H1 (cell line): ENCODE data around the gene FGF5. TPM values are rescaled to one million over a fixed set of nuclear protein-coding genes. Genes with fewer than 3 reads are reported as not detected.

Experiments used
- CTCF ChIA-PET: fragments of 300-600 bp; sonication (Branson Sonifier 250); formaldehyde crosslinking; loops from one replicate; lab custom pipeline; 2021; ENCODE audit not compliant: partially characterized antibody; lab: Charles Lee
- POLR2A ChIA-PET: fragments of 300-600 bp; sonication (Branson Sonifier 250); formaldehyde crosslinking; loops from one replicate; lab custom pipeline; 2021; ENCODE audit warnings: inconsistent platforms; ENCODE audit not compliant: partially characterized antibody; lab: Charles Lee
- DNase-seq, 2 experiments: peaks; one replicate each; pipeline versions ENCODE4 v3.0.0 to v3.0.0-alpha.2; 2010 to 2022; ENCODE audit warnings: low spot score in 2 of 2, low read depth in 1 of 2, mixed read lengths in 1 of 2
- FAIRE-seq: peaks from 2 replicates; lab custom pipeline; 2011; peaks lifted over from hg19 to GRCh38; lab: Jason Lieb, UNC
- H2AFZ ChIP-seq: 2 replicates; pipeline ENCODE4 v1.8.1; 2012; ENCODE audit warnings: low read length, inconsistent platforms
- H2AK5ac ChIP-seq: 2 replicates; pipeline ENCODE4 v1.6.1; 2013; ENCODE audit warnings: low read depth, low read length
- H2BK120ac ChIP-seq: replicated peaks from 2 replicates; pipeline ENCODE3; 2013; ENCODE audit warnings: low read depth, low read length, inconsistent platforms
- H2BK12ac ChIP-seq: 2 replicates; pipeline ENCODE4 v1.6.1; 2013; ENCODE audit warnings: low read depth, low read length
- H2BK15ac ChIP-seq: 2 replicates; pipeline ENCODE4 v1.6.1; 2013; ENCODE audit warnings: low read length
- H2BK20ac ChIP-seq: 2 replicates; pipeline ENCODE4 v1.6.1; 2013; ENCODE audit warnings: low read length
- H2BK5ac ChIP-seq: 2 replicates; pipeline ENCODE4 v1.6.1; 2013; ENCODE audit warnings: low read depth, low read length
- H3K14ac ChIP-seq: 2 replicates; pipeline ENCODE4 v1.6.1; 2013; ENCODE audit warnings: inconsistent platforms; ENCODE audit not compliant: insufficient read length
- H3K18ac ChIP-seq: 2 replicates; pipeline ENCODE4 v1.6.1; 2013; ENCODE audit warnings: low read length; ENCODE audit errors: extremely low read depth
- H3K23ac ChIP-seq: 2 replicates; pipeline ENCODE4 v1.6.1; 2013; ENCODE audit warnings: inconsistent platforms; ENCODE audit not compliant: insufficient read length
- H3K23me2 ChIP-seq: 2 replicates; pipeline ENCODE4 v1.6.1; 2013; ENCODE audit warnings: low read depth, low read length
- H3K27ac ChIP-seq: 2 replicates; pipeline ENCODE4 v1.6.1; 2011; ENCODE audit warnings: low read depth, low read length, inconsistent platforms
- H3K27me3 ChIP-seq, 4 experiments: replicated peaks in 1 of 4; 1 replicate in 1 of 4; 2 replicates in 3 of 4; pipeline versions ENCODE4 v1.6.1 to v1.8.1; 2011 to 2013; ENCODE audit warnings: low read length in 3 of 4, mild to moderate bottlenecking in 3 of 4, inconsistent platforms in 2 of 4, mixed read lengths in 2 of 4, moderate library complexity in 1 of 4; ENCODE audit not compliant: control insufficient read depth in 3 of 4, insufficient read depth in 3 of 4; ENCODE audit errors: extremely low read depth in 1 of 4
- H3K36me3 ChIP-seq, 4 experiments: 2 replicates each; pipeline versions ENCODE4 v1.6.1 to v1.8.1; 2011 to 2013; ENCODE audit warnings: mild to moderate bottlenecking in 4 of 4, low read length in 3 of 4, moderate library complexity in 2 of 4, control low read depth in 1 of 4, inconsistent platforms in 1 of 4; ENCODE audit not compliant: insufficient read depth in 4 of 4, control insufficient read depth in 2 of 4
- H3K4ac ChIP-seq: replicated peaks from 2 replicates; pipeline ENCODE3; 2013; ENCODE audit warnings: low read length, low read depth, mixed read lengths, inconsistent platforms; ENCODE audit not compliant: insufficient read length
- H3K4me1 ChIP-seq, 4 experiments: replicated peaks in 1 of 4; 1 replicate in 1 of 4; 2 replicates in 3 of 4; pipeline versions ENCODE4 v1.6.1 to v1.8.1; 2011 to 2013; ENCODE audit warnings: low read length in 3 of 4, inconsistent platforms in 2 of 4, mixed read lengths in 1 of 4; ENCODE audit not compliant: insufficient read depth in 4 of 4, control insufficient read depth in 3 of 4
- H3K4me2 ChIP-seq, 2 experiments: 2 replicates each; pipeline versions ENCODE4 v1.6.1 to v1.8.1; 2011 to 2013; ENCODE audit warnings: low read depth in 2 of 2, low read length in 2 of 2, control low read depth in 1 of 2, inconsistent platforms in 1 of 2, mild to moderate bottlenecking in 1 of 2; ENCODE audit not compliant: insufficient read depth in 1 of 2
- H3K4me3 ChIP-seq, 4 experiments: fragments of 200-600, 300-600 bp in 1 of 4; sonication (generic), shearing (Covaris generic), sonication (Bioruptor Twin) in 1 of 4; 2 replicates each; pipeline versions ENCODE4 v1.5.1 to v1.8.1; 2011 to 2016; ENCODE audit warnings: low read length in 4 of 4, low read depth in 3 of 4, control low read depth in 2 of 4, inconsistent platforms in 2 of 4, mild to moderate bottlenecking in 2 of 4, mixed read lengths in 1 of 4, moderate library complexity in 1 of 4; ENCODE audit not compliant: insufficient read depth in 2 of 4; ENCODE audit errors: extremely low read depth in 1 of 4
- H3K56ac ChIP-seq: replicated peaks from 2 replicates; pipeline ENCODE3; 2013; ENCODE audit warnings: low read depth, mild to moderate bottlenecking, mixed read lengths, low read length, inconsistent platforms; ENCODE audit not compliant: insufficient read length
- H3K79me1 ChIP-seq: 2 replicates; pipeline ENCODE4 v1.6.1; 2013; ENCODE audit warnings: low read depth, low read length, control low read depth
- H3K79me2 ChIP-seq, 2 experiments: 2 replicates each; pipeline versions ENCODE4 v1.6.1 to v1.8.1; 2012 to 2013; ENCODE audit warnings: low read length in 2 of 2, mild to moderate bottlenecking in 2 of 2, inconsistent platforms in 1 of 2; ENCODE audit not compliant: insufficient read depth in 2 of 2, control insufficient read depth in 1 of 2
- H3K9ac ChIP-seq, 4 experiments: replicated peaks in 1 of 4; 1 replicate in 1 of 4; 2 replicates in 3 of 4; pipeline versions ENCODE4 v1.6.1 to v1.8.1; 2011 to 2013; ENCODE audit warnings: low read depth in 3 of 4, low read length in 3 of 4, control low read depth in 2 of 4, mild to moderate bottlenecking in 2 of 4, moderate library complexity in 2 of 4, inconsistent platforms in 1 of 4; ENCODE audit errors: extremely low read depth in 1 of 4
- H3K9me3 ChIP-seq, 2 experiments: 2 replicates each; pipeline versions ENCODE4 v1.6.1 to v1.8.1; 2012 to 2013; ENCODE audit warnings: mild to moderate bottlenecking in 2 of 2, moderate library complexity in 2 of 2, control low read depth in 1 of 2, inconsistent platforms in 1 of 2, low read depth in 1 of 2, low read length in 1 of 2, mixed read lengths in 1 of 2; ENCODE audit not compliant: insufficient read depth in 2 of 2
- H4K20me1 ChIP-seq, 2 experiments: replicated peaks in 1 of 2; 2 replicates each; pipeline versions ENCODE3 to v1.8.1; 2011 to 2013; ENCODE audit warnings: inconsistent platforms in 2 of 2, low read length in 2 of 2, mild to moderate bottlenecking in 1 of 2; ENCODE audit not compliant: insufficient read depth in 2 of 2, control insufficient read depth in 1 of 2
- H4K5ac ChIP-seq: 2 replicates; pipeline ENCODE4 v1.6.1; 2013; ENCODE audit warnings: low read length, low read depth, mixed read lengths, inconsistent platforms; ENCODE audit not compliant: insufficient read length
- H4K8ac ChIP-seq: 2 replicates; pipeline ENCODE4 v1.8.0; 2013; ENCODE audit warnings: mild to moderate bottlenecking, moderate library complexity, low read length, inconsistent platforms; ENCODE audit not compliant: insufficient read depth; ENCODE audit errors: extremely low read depth
- H4K91ac ChIP-seq: replicated peaks from 2 replicates; pipeline ENCODE3; 2013; ENCODE audit warnings: low read length, mixed read lengths, inconsistent platforms; ENCODE audit not compliant: insufficient read length
- ATF3 ChIP-seq: IDR thresholded peaks from 2 replicates; pipeline ENCODE4 v1.6.1; 2011; ENCODE audit warnings: low read depth, mild to moderate bottlenecking, low read length; ENCODE audit not compliant: insufficient read depth
- BCL11A ChIP-seq, 2 experiments: IDR thresholded peaks; one replicate each; pipeline ENCODE4 v1.6.1; 2011; ENCODE audit warnings: low read depth in 2 of 2, low read length in 2 of 2, mild to moderate bottlenecking in 2 of 2
- BRCA1 ChIP-seq: IDR thresholded peaks from 2 replicates; pipeline ENCODE4 v1.6.1; 2012; ENCODE audit warnings: low read depth, low read length, improper control_type of control experiment
- CBX5 ChIP-seq: fragments of 300-800, 300-1000 bp; sonication (generic); IDR thresholded peaks from 2 replicates; pipeline ENCODE4 v1.7.1; 2016; ENCODE audit warnings: antibody characterized with exemption, low read length, low read depth
- CBX8 ChIP-seq: fragments of 300-800, 300-1000 bp; sonication (generic); IDR thresholded peaks from 2 replicates; pipeline ENCODE4 v1.7.1; 2016; ENCODE audit warnings: low read depth, low read length, borderline replicate concordance
- CREB1 ChIP-seq: IDR thresholded peaks from 2 replicates; pipeline ENCODE4 v1.6.1; 2012; ENCODE audit warnings: inconsistent platforms
- HDAC6 ChIP-seq: IDR thresholded peaks from one replicate; pipeline ENCODE4 v1.7.1; 2012; ENCODE audit warnings: low read depth, mild to moderate bottlenecking, inconsistent platforms, low read length, moderate library complexity
- NRF1 ChIP-seq: IDR thresholded peaks from 2 replicates; pipeline ENCODE4 v1.6.1; 2011; ENCODE audit warnings: mild to moderate bottlenecking, low read depth, low read length, improper control_type of control experiment
- POLR2A ChIP-seq, 2 experiments: IDR thresholded peaks; 1 replicate in 1 of 2; 2 replicates in 1 of 2; pipeline ENCODE4 v1.6.1; 2011; ENCODE audit warnings: low read depth in 2 of 2, low read length in 2 of 2, mild to moderate bottlenecking in 2 of 2; ENCODE audit errors: control extremely low read depth in 1 of 2
- POU5F1 ChIP-seq: IDR thresholded peaks from 2 replicates; pipeline ENCODE4 v1.6.1; 2011; ENCODE audit warnings: low read depth, mild to moderate bottlenecking, low read length, moderate library complexity
- RXRA ChIP-seq: IDR thresholded peaks from 2 replicates; pipeline ENCODE4 v1.6.1; 2011; ENCODE audit warnings: low read depth, mild to moderate bottlenecking, low read length, moderate library complexity; ENCODE audit not compliant: insufficient read depth
- SP1 ChIP-seq: IDR thresholded peaks from 2 replicates; pipeline ENCODE4 v1.6.1; 2011; ENCODE audit warnings: low read depth, low read length
- SP2 ChIP-seq: IDR thresholded peaks from 2 replicates; pipeline ENCODE4 v1.6.1; 2012; ENCODE audit warnings: mild to moderate bottlenecking, low read length, inconsistent platforms
- SUZ12 ChIP-seq: fragments of 200-600 bp; sonication (generic); IDR thresholded peaks from 2 replicates; pipeline ENCODE4 v1.6.1; 2012; ENCODE audit warnings: mild to moderate bottlenecking, inconsistent platforms, low read length, moderate library complexity, mixed read lengths
- TCF12 ChIP-seq: IDR thresholded peaks from 2 replicates; pipeline ENCODE4 v1.6.1; 2011; ENCODE audit warnings: low read depth, mild to moderate bottlenecking, low read length
- TEAD4 ChIP-seq: IDR thresholded peaks from 2 replicates; pipeline ENCODE4 v1.6.1; 2012; ENCODE audit warnings: low read depth, low read length, inconsistent platforms, mixed read lengths
- YY1 ChIP-seq: IDR thresholded peaks from 2 replicates; pipeline ENCODE4 v1.6.1; 2011; ENCODE audit warnings: low read depth, mild to moderate bottlenecking, low read length
- ZNF274 ChIP-seq: IDR thresholded peaks from 2 replicates; pipeline ENCODE4 v1.7.0; 2012; ENCODE audit warnings: low read length, borderline replicate concordance; ENCODE audit errors: extremely low read depth
- polyA plus RNA-seq, 7 experiments: library from polyadenylated mRNA; depleted of rRNA in 3 of 7; stranded (reverse) in 5 of 7; unstranded in 2 of 7; fragments of >200 nt in 5 of 7; fragments of 200-250 nt in 2 of 7; gene quantifications; 1 replicate in 5 of 7; 2 replicates in 1 of 7; 4 replicates in 1 of 7; pipeline versions ENCODE4 v1.2.1 to v1.2.3, GENCODE V29; 2011 to 2013; ENCODE audit warnings: missing spikeins in 2 of 7, mixed read lengths in 2 of 7
- total RNA-seq: library from RNA; stranded (reverse); fragmentation: NEBNext Ultra II Directional; extraction: Animal tissue kit (Norgen Biotek cat#: 25700); gene quantifications from 2 replicates; pipeline ENCODE4 v1.2.1, GENCODE V29; 2021

The FGF5 gene
- total and polyA plus RNA-seq, 2 of the 8 experiments (the other 6 are each of a cell fraction or from before 2014, with no cell fraction given) = not detected

GRCh38 chr4:80240976-80241375 lies 25.5 kb upstream of the FGF5 start:
- H3K23me2 ChIP-seq = no peaks in the 10 kb centered on the region
- H2BK120ac ChIP-seq = no peak overlapping the region
- H2BK5ac ChIP-seq = no peak overlapping the region
- H2BK20ac ChIP-seq = no peak overlapping the region
- H2BK12ac ChIP-seq = no peak overlapping the region
- H4K20me1 ChIP-seq = no peaks in the 10 kb centered on the region
- no peak overlapping the region for H3K27ac ChIP-seq
- no peaks in the 10 kb centered on the region for H3K36me3 ChIP-seq
- no peak overlapping the region for H3K4ac ChIP-seq
- no peaks in the 10 kb centered on the region for H3K79me1 ChIP-seq
- no peaks in the 10 kb centered on the region for H3K9me3 ChIP-seq
- no peak overlapping the region for H3K18ac ChIP-seq
- no peak overlapping the region for H3K9ac ChIP-seq
- H2BK15ac ChIP-seq = no peak overlapping the region
- no peak overlapping the region for H3K23ac ChIP-seq
- H3K14ac ChIP-seq = no peak overlapping the region
- H3K4me3 ChIP-seq = no peak overlapping the region
- no peak overlapping the region for H2AK5ac ChIP-seq
- H3K4me1 ChIP-seq = no peaks in the 10 kb centered on the region
- H3K56ac ChIP-seq = no peak overlapping the region
- H4K8ac ChIP-seq = no peak overlapping the region
- ChIA-PET CTCF (interaction anchor here (0.5 to 1.7 kb wide), 2 partner anchors 20 to 538 kb away, joined by 3 to 5 read pairs; no protein-coding TSS in a partner anchor), POLR2A (no interaction called here)
- H4K91ac ChIP-seq = no peak overlapping the region
- H4K5ac ChIP-seq = no peak overlapping the region
- H3K27me3 ChIP-seq = no peaks in the 10 kb centered on the region
- no peaks in the 10 kb centered on the region for H3K79me2 ChIP-seq
- H2AFZ ChIP-seq = no peak overlapping the region
- no peak overlapping the region for H3K4me2 ChIP-seq
- DNase-seq (no peak), FAIRE-seq (no peak)
- TF ChIP-seq POLR2A (IDR thresholded peaks at IDR 0.05; ENCODE audit: control extremely low read depth in 1 of 2, low read depth in 2 of 2, low read length in 2 of 2) = no peak
- no peak for TF ChIP-seq YY1
- no peak for TF ChIP-seq CREB1
- no peak for TF ChIP-seq CBX8
- no peak for TF ChIP-seq NRF1
- TF ChIP-seq POU5F1 = no peak
- TF ChIP-seq RXRA = no peak
- no peak for TF ChIP-seq ATF3
- no peak for TF ChIP-seq BRCA1
- TF ChIP-seq SUZ12 = no peak
- TF ChIP-seq BCL11A (IDR thresholded peaks at IDR 0.05; ENCODE audit: low read depth in 2 of 2, low read length in 2 of 2) = no peak
- no peak for TF ChIP-seq CBX5
- TF ChIP-seq SP2 = no peak
- TF ChIP-seq TEAD4 = no peak
- TF ChIP-seq TCF12 = no peak
- no peak for TF ChIP-seq SP1
- no peak for TF ChIP-seq ZNF274
- TF ChIP-seq HDAC6 = no peak
